ENCODE measurements around the gene C3AR1.
"Not testable (repeated sequence)": the region's sequence is repeated elsewhere in the genome, so short reads cannot be mapped to it uniquely, and the experiment has no call there.

The C3AR1 gene

GRCh38 chr12:8018666-8019581 is 47.2 kb downstream of the C3AR1 start:
- no peak for DNase-seq

GRCh38 chr12:8018213-8018612 is 47.9 kb downstream of the C3AR1 start:
- not testable (repeated sequence) for DNase-seq

GRCh38 chr12:8014836-8015235 is 51.3 kb downstream of the C3AR1 start:
- DNase-seq, result no peak

GRCh38 chr12:8012651-8013309 is 53.4 kb downstream of the C3AR1 start:
- DNase-seq, result no peak

GRCh38 chr12:8011331-8011730 is 54.8 kb downstream of the C3AR1 start:
- no peak for DNase-seq

Measured in NCI-H510A (cell line).